Smooth muscle cell of bladder (primary cell): ENCODE results near the gene ACADL. TPM values are rescaled to one million over a fixed set of nuclear protein-coding genes. Genes with fewer than 3 reads are reported as not detected.

ENCODE experiments used
- total RNA-seq: library from RNA; depleted of rRNA; stranded (reverse); fragments of >200 nt; gene quantifications from 2 replicates; pipeline ENCODE4 v1.2.3, GENCODE V29; 2014

ACADL gene
- total RNA-seq = under 0.01 and 0.37 TPM in 2 replicates

GRCh38 chr2:210224941-210225672 is at the start of gene ACADL:
TSS of gene ACADL (minus strand) at chr2:210225447. CDS start at chr2:210225263, 184 bp downstream.

GRCh38 chr2:210171309-210172218 is 53.7 kb downstream of the ACADL start, which contains the start of gene KANSL1L:
TSS of gene KANSL1L (minus strand) at chr2:210171409. CDS start at chr2:210154582, 16,827 bp downstream.

Other genes with a start within 250 kb of the ACADL start
- gene RPE, start 222.8 kb downstream of the ACADL start, total RNA-seq = 58.5 and 74.8 TPM in 2 replicates
- 12.5 and 18.6 TPM in 2 replicates for gene KANSL1L, start 54.0 kb downstream of the ACADL start, total RNA-seq
- not detected in 2 replicates for gene MYL1, start 89.7 kb upstream of the ACADL start, total RNA-seq